Left kidney (tissue), 8 donors: ENCODE data around the gene SLC16A11. TPM values are rescaled to one million over a fixed set of nuclear protein-coding genes. Genes with fewer than 3 reads are reported as not detected.
"Not testable (repeated sequence)": the region's sequence is repeated elsewhere in the genome, so short reads cannot be mapped to it uniquely, and the experiment has no call there.

Source experiments
- DNase-seq: peaks from one replicate; pipeline ENCODE4 v3.0.0-alpha.2; 2013
- long read RNA-seq, 8 donors: transcript quantifications; one replicate each; lab custom pipeline, GENCODE V29; 2026
- polyA plus RNA-seq: library from polyadenylated mRNA; unstranded; fragments of 120-200 nt; gene quantifications from one replicate; pipeline ENCODE4 v1.2.1, GENCODE V29; 2013; ENCODE audit not compliant: insufficient read length

Gene SLC16A11
- polyA plus RNA-seq, result 0.18 TPM
- long read RNA-seq, donor 1, partial matches to known transcripts, result 0 of 1 reads
- long read RNA-seq, donor 1, other reads (novel, unspliced or antisense), result 0 of 1 reads
- long read RNA-seq, donor 2, result 0 reads
- long read RNA-seq, donor 3, result 0 reads
- long read RNA-seq, donor 4, result 0 reads
- long read RNA-seq, donor 5, result 0 reads
- long read RNA-seq, donor 6, result 0 reads
- long read RNA-seq, donor 7, result 0 reads
- long read RNA-seq, donor 8, result 0 reads

- DNase-seq, result no peak
Observed at GRCh38 chr17:7043497-7044198, at the start of gene SLC16A11. Gene SLC16A11, minus strand, starts transcription at chr17:7044092. Its CDS starts 579 bp downstream, at chr17:7043513.

- not testable (repeated sequence) for DNase-seq
Observed at GRCh38 chr17:7091311-7092005, 47.6 kb upstream of the SLC16A11 start.

GRCh38 chr17:7089570-7089969 is 45.7 kb upstream of the SLC16A11 start:
- DNase-seq, result not testable (repeated sequence)

GRCh38 chr17:7088442-7088841 is 44.5 kb upstream of the SLC16A11 start:
- not testable (repeated sequence) for DNase-seq

- no peak for DNase-seq
Observed at GRCh38 chr17:7084088-7084487, 40.2 kb upstream of the SLC16A11 start.

- no peak for DNase-seq
Observed at GRCh38 chr17:7083592-7083991, 39.7 kb upstream of the SLC16A11 start.

- DNase-seq, result no peak
Observed at GRCh38 chr17:7081341-7082062, 37.6 kb upstream of the SLC16A11 start.

- DNase-seq, result no peak
Observed at GRCh38 chr17:7080456-7081041, 36.7 kb upstream of the SLC16A11 start.

GRCh38 chr17:7079581-7080455 is 35.9 kb upstream of the SLC16A11 start, which contains the start of gene CLEC10A:
Gene CLEC10A, minus strand, starts transcription at chr17:7080251. Its CDS starts 1,439 bp downstream, at chr17:7078812.
- DNase-seq, result no peak

- DNase-seq, result no peak
Observed at GRCh38 chr17:7078711-7079110, 34.8 kb upstream of the SLC16A11 start.

GRCh38 chr17:7077911-7078546 is 34.1 kb upstream of the SLC16A11 start:
- DNase-seq, result no peak

GRCh38 chr17:7074931-7075330 is 31.0 kb upstream of the SLC16A11 start:
- no peak for DNase-seq

- DNase-seq, result no peak
Observed at GRCh38 chr17:7072406-7072805, 28.5 kb upstream of the SLC16A11 start.

- DNase-seq, result no peak
Observed at GRCh38 chr17:7070712-7071111, 26.8 kb upstream of the SLC16A11 start.

- DNase-seq, result no peak
Observed at GRCh38 chr17:7068268-7068667, 24.4 kb upstream of the SLC16A11 start.

GRCh38 chr17:7067198-7067597 is 23.3 kb upstream of the SLC16A11 start:
- DNase-seq, result no peak

- no peak for DNase-seq
Observed at GRCh38 chr17:7064261-7064660, 20.4 kb upstream of the SLC16A11 start.

- DNase-seq, result no peak
Observed at GRCh38 chr17:7063518-7064094, 19.7 kb upstream of the SLC16A11 start.

GRCh38 chr17:7060165-7060891 is 16.4 kb upstream of the SLC16A11 start:
- DNase-seq, result no peak
